GM18507 (cell line): ENCODE results near the gene ZC3H7B.
A peak's percentile ranks its signal among the peaks of the same experiment; 100 is the strongest.

ENCODE experiments used
- DNase-seq: peaks from one replicate; pipeline ENCODE4 v3.0.0; 2011; ENCODE audit warnings: low read depth; ENCODE audit not compliant: insufficient read length; ENCODE audit errors: extremely low spot score
- FAIRE-seq: peaks from 2 replicates; lab custom pipeline; 2011; peaks lifted over from hg19 to GRCh38; lab: Jason Lieb, UNC

ZC3H7B gene

DNA sequence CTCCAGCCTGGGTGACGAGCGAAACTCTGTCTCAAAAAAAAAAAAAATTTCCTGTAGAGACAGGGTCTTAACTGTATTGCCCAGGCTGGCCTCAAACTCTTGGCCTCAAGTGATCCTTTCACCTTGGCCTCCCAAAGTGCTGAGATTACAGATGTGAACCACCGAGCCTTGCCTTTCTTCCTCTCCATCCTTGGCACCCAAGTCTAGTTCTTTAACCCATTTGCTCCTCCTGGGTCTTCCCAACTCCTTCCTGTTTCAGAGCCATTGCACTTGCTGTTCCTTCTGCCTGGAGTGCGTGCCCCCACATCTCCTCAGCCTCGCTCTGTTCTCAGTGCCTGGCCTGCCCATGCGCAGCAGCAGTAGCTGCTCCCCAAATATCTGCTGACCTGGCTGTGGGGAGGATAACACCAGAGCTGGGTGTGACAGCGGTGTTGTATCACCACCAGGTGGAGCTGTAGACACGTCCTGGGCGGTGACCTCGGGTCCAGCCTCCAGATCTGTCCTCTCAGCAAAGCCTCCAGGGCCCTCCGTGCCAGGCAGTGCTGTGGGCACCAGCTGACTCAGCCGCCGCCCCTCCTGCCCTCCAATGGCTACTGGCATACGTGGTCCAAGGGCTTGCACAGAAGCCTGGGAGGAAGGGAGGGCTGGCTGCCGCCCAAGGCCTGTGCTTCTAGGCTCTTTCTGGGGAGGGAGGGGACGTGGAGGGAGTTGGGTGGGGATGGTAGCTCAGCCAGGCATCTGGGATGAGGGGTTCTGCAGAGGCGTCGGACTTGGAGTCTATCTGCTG is 102.4 kb downstream of the ZC3H7B start:
- DNase-seq (peak; percentile 91), FAIRE-seq (peak; percentile 96)

DNA sequence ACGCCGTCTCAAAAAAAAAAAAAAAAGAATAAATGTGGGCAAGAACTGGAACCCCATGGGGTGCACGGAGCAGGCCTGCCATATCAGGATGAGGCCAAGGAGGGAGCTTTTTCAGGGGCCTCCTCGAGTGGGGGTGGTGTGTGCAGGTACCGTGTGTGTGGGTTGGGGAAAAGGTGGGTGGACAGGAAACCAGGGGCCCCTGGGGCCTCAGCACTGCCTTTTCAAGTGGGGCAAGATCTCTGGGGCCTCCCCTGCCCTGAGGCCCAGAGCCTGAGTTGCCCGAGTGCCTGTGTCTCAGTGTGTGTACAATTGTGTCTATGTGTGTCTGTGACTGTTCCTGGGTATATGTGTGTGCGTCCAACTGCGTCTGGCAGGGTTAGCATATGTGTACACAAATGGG is 104.3 kb downstream of the ZC3H7B start:
- FAIRE-seq, result no peak
- DNase-seq, result no peak

GRCh38 chr22:41406410-41406809 is 105.1 kb downstream of the ZC3H7B start:
- FAIRE-seq (no peak), DNase-seq (no peak)

- no peak for FAIRE-seq
Measured at GRCh38 chr22:41407433-41407832, 106.1 kb downstream of the ZC3H7B start.

DNA sequence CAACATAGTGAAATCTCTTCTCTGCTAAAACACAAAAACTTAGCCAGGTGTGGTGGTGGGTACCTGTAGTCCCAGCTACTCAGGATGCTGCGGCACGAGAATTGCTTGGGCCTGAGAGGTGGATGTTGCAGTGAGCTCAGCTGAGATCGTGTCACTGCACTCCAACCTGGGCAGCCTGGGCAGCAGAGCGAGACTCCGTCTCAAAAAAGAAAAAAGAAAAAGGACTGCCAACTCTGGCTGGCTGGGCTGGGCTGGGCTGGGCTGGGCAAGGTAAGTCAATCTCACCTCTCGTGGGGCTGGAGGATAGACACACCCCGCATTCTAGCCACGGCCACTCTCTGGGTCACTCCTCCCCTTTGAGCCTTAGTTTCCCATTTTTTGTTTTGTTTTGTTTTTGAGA is 107.3 kb downstream of the ZC3H7B start:
- DNase-seq (no peak), FAIRE-seq (no peak)

More at GRCh38 chr22:41407433-41407832, 106.1 kb downstream of the ZC3H7B start:
- DNase-seq, result no peak
